Thoracic aorta (tissue), 2 donors: ENCODE measurements around the gene FXR2. TPM values are rescaled to one million over a fixed set of nuclear protein-coding genes. Genes with fewer than 3 reads are reported as not detected.

Experiments used
- ATAC-seq: fragments of 150-250 bp; one replicate; pipeline ENCODE4 v1.8.0; 2017; ENCODE audit warnings: low read depth; ENCODE audit not compliant: insufficient number of reproducible peaks, low FRiP score
- DNase-seq: peaks from one replicate; pipeline ENCODE4 v3.0.0-alpha.2; 2020; ENCODE audit warnings: low spot score
- H3K27ac ChIP-seq, 2 donors: fragments of 200-600 bp; sonication (generic); 1 replicate in 1 of 2; 2 replicates in 1 of 2; pipeline ENCODE4 v1.5.1; 2016; ENCODE audit warnings: mild to moderate bottlenecking in 2 of 2, moderate library complexity in 2 of 2
- H3K27me3 ChIP-seq: fragments of 200-600 bp; sonication (generic); replicated peaks from 2 replicates; pipeline ENCODE4 v1.6.0; 2016; ENCODE audit warnings: mild to moderate bottlenecking; ENCODE audit not compliant: insufficient read depth
- H3K36me3 ChIP-seq: fragments of 200-600 bp; sonication (generic); one replicate; pipeline ENCODE4 v1.5.1; 2016
- H3K4me1 ChIP-seq, 2 donors: fragments of 200-600 bp; sonication (generic); 1 replicate in 1 of 2; 2 replicates in 1 of 2; pipeline versions ENCODE4 v1.5.1 to v1.6.0; 2016; ENCODE audit warnings: low read depth in 2 of 2, mild to moderate bottlenecking in 1 of 2; ENCODE audit not compliant: control insufficient read depth in 1 of 2
- H3K4me3 ChIP-seq: fragments of 200-600 bp; sonication (generic); 2 replicates; pipeline ENCODE4 v1.5.1; 2016; ENCODE audit warnings: mild to moderate bottlenecking
- H3K9me3 ChIP-seq: fragments of 200-600 bp; sonication (generic); 2 replicates; pipeline ENCODE4 v1.5.1; 2016
- CTCF ChIP-seq: fragments of 200-600 bp; sonication (generic); IDR thresholded peaks from one replicate; pipeline ENCODE4 v1.5.1; 2019; ENCODE audit warnings: antibody characterized with exemption
- total RNA-seq, 2 donors: library from RNA; depleted of rRNA; stranded (reverse); fragments of >200 nt; gene quantifications; one replicate each; pipeline versions ENCODE4 v1.1.0 to v1.2.3, GENCODE V29; 2016

Gene FXR2
- total RNA-seq, 2 donors from 2014 or later = 42.8 to 53.9 TPM

GRCh38 chr17:7577327-7578199, 37.1 kb downstream of the FXR2 start:
- Histone ChIP-seq H3K36me3 (peaks cover 49% of the 10 kb centered on the region), H3K4me1 (peaks cover 50 to 61% of the 10 kb centered on the region in 2 donors)
- TF ChIP-seq CTCF = no peak

GRCh38 chr17:7576432-7576937, 38.2 kb downstream of the FXR2 start:
- Histone ChIP-seq H3K4me1 (peaks cover 41 to 52% of the 10 kb centered on the region in 2 donors), H3K4me3 (no peak overlapping the region), H3K27me3 (no peaks in the 10 kb centered on the region), H3K9me3 (no peaks in the 10 kb centered on the region), H3K36me3 (peaks cover 49% of the 10 kb centered on the region), H3K27ac (no peak overlapping the region)
- DNase-seq = no peak
- no peak for TF ChIP-seq CTCF
- ATAC-seq = no peak

More at GRCh38 chr17:7577327-7578199, 37.1 kb downstream of the FXR2 start:
- Histone ChIP-seq H3K4me3 (no peak overlapping the region), H3K27ac (no peak overlapping the region), H3K27me3 (no peaks in the 10 kb centered on the region), H3K9me3 (no peaks in the 10 kb centered on the region)
- ATAC-seq (no peak), DNase-seq (no peak)

DNA sequence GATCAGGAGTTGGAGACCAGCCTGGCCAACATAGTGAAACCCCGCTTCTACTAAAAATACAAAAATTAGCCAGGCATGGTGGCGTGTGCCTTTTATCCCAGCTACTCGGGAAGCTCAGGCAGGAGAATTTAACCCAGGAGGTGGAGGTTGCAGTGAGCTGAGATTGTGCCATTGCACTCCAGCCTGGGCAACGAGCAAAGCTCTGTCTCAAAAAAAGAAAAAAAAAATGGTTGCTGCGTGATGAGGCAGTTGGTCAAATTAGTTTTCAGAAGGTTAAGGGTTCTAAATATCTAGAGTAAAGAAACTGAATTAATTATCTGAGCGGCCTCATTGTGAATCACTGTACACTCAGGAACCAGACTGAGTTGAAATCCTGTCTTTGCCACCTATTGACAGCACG, 38.7 kb downstream of the FXR2 start:
- DNase-seq = no peak
- no peaks in the 10 kb centered on the region for H3K9me3 ChIP-seq
- no peaks in the 10 kb centered on the region for H3K27me3 ChIP-seq
- H3K36me3 ChIP-seq = peaks cover 51% of the 10 kb centered on the region
- ATAC-seq = no peak
- H3K4me3 ChIP-seq = no peak overlapping the region
- peak overlapping the region in 1 of 2 donors; percentile 19 for H3K27ac ChIP-seq
- TF ChIP-seq CTCF = no peak
- H3K4me1 ChIP-seq = peaks cover 35 to 48% of the 10 kb centered on the region in 2 donors

- Histone ChIP-seq H3K4me1 (peaks cover 33 to 43% of the 10 kb centered on the region in 2 donors), H3K4me3 (no peak overlapping the region), H3K27me3 (no peaks in the 10 kb centered on the region), H3K27ac (peak overlapping the region in 1 of 2 donors; percentile 19), H3K9me3 (no peaks in the 10 kb centered on the region), H3K36me3 (peaks cover 55% of the 10 kb centered on the region)
- TF ChIP-seq CTCF = no peak
- DNase-seq (no peak), ATAC-seq (no peak)
Measured at GRCh38 chr17:7575481-7575883, 39.2 kb downstream of the FXR2 start.

- H3K4me3 ChIP-seq = peak overlapping the region; percentile 97
- ATAC-seq = no peak
- TF ChIP-seq CTCF = no peak
- peaks cover 25 to 32% of the 10 kb centered on the region in 2 donors for H3K4me1 ChIP-seq
- peaks cover 64% of the 10 kb centered on the region for H3K36me3 ChIP-seq
- H3K9me3 ChIP-seq = no peaks in the 10 kb centered on the region
- no peaks in the 10 kb centered on the region for H3K27me3 ChIP-seq
- DNase-seq = no peak
- H3K27ac ChIP-seq = peak overlapping the region; percentile 99 to 100
Measured at GRCh38 chr17:7574176-7574953, 40.3 kb downstream of the FXR2 start.
